ENCODE data around the gene CLIC6. TPM values are rescaled to one million over a fixed set of nuclear protein-coding genes. Genes with fewer than 3 reads are reported as not detected.

CLIC6 gene
- total and polyA plus RNA-seq, 2 of the 8 experiments (the other 6 are each of a cell fraction or from before 2014, with no cell fraction given): 0.42 to 1.3 TPM

DNA sequence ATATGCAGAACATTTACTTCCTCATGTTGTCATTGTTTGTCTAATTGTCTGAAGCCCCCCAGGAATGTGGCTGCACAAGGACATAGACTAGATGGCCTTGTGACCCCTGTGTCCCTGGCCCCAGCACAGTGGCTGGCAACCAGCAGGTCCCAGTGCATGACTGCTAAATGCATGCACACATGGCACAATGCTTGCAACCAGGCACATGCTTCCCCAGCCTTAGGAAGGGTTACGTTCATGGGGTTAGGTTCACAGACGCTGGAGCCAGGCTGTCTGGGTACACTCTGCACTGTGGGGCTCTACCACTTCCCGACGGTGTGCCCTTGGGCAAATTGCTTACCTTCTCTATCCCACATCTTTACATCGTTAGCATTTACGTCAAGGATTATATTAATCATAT, 21.2 kb upstream of the CLIC6 start:
- Histone ChIP-seq H3K79me2 (ENCODE audit: control insufficient read depth in 1 of 2, insufficient read depth in 2 of 2, low read length in 2 of 2) (no peaks in the 10 kb centered on the region), H2BK20ac (ENCODE audit: low read length) (no peak overlapping the region), H4K8ac (ENCODE audit: extremely low read depth, insufficient read depth, low read length) (no peak overlapping the region), H3K9me3 (ENCODE audit: insufficient read depth in 2 of 2, low read depth in 1 of 2, low read length in 1 of 2) (no peaks in the 10 kb centered on the region; a peak in 1 of 4 replicates), H3K27me3 (replicated peaks in 1 of 4; ENCODE audit: control insufficient read depth in 3 of 4, extremely low read depth in 1 of 4, insufficient read depth in 3 of 4, low read length in 3 of 4) (no peaks in the 10 kb centered on the region), H3K79me1 (ENCODE audit: low read depth, low read length) (no peaks in the 10 kb centered on the region), H3K4me2 (ENCODE audit: insufficient read depth in 1 of 2, low read depth in 2 of 2, low read length in 2 of 2) (no peak overlapping the region), H3K4me3 (ENCODE audit: extremely low read depth in 1 of 4, insufficient read depth in 2 of 4, low read depth in 3 of 4, low read length in 4 of 4) (no peak overlapping the region), H4K5ac (ENCODE audit: insufficient read length, low read depth, low read length) (no peak overlapping the region), H3K23me2 (ENCODE audit: low read depth, low read length) (no peaks in the 10 kb centered on the region), H3K36me3 (ENCODE audit: control insufficient read depth in 2 of 4, insufficient read depth in 4 of 4, low read length in 3 of 4) (no peaks in the 10 kb centered on the region), H3K14ac (ENCODE audit: insufficient read length) (no peak overlapping the region), H2BK5ac (ENCODE audit: low read depth, low read length) (no peak overlapping the region), H2AFZ (ENCODE audit: low read length) (no peak overlapping the region), H2AK5ac (ENCODE audit: low read depth, low read length) (no peak overlapping the region), H3K9ac (replicated peaks in 1 of 4; ENCODE audit: extremely low read depth in 1 of 4, low read depth in 3 of 4, low read length in 3 of 4) (no peak overlapping the region), H2BK12ac (ENCODE audit: low read depth, low read length) (no peak overlapping the region), H3K4ac (replicated peaks; ENCODE audit: insufficient read length, low read depth, low read length) (no peak overlapping the region), H3K56ac (replicated peaks; ENCODE audit: insufficient read length, low read depth, low read length) (no peak overlapping the region), H3K23ac (ENCODE audit: insufficient read length) (no peak overlapping the region), H3K27ac (ENCODE audit: low read depth, low read length) (no peak overlapping the region), H4K91ac (replicated peaks; ENCODE audit: insufficient read length, low read length) (no peak overlapping the region), H2BK120ac (replicated peaks; ENCODE audit: low read depth, low read length) (no peak overlapping the region), H4K20me1 (replicated peaks in 1 of 2; ENCODE audit: control insufficient read depth in 1 of 2, insufficient read depth in 2 of 2, low read length in 2 of 2) (no peaks in the 10 kb centered on the region), H2BK15ac (ENCODE audit: low read length) (no peak overlapping the region), H3K4me1 (replicated peaks in 1 of 4; ENCODE audit: control insufficient read depth in 3 of 4, insufficient read depth in 4 of 4, low read length in 3 of 4) (no peaks in the 10 kb centered on the region; a peak in 1 of 7 replicates), H3K18ac (ENCODE audit: extremely low read depth, low read length) (no peak overlapping the region)
- POLR2A ChIA-PET (ENCODE audit: partially characterized antibody): interaction anchor here (0.6 kb wide), 1 partner anchor 429 kb away, joined by 5 read pairs; no protein-coding TSS in a partner anchor
- 85% methylated on average over 6 of the region's 6 CpGs; no CpG with 5 or more reads in 1 of the 2 experiments for WGBS, 2 experiments (ENCODE audit: extremely low coverage in 1 of 2, insufficient coverage in 1 of 2, insufficient read length in 1 of 2, insufficient replicate concordance in 2 of 2, low coverage in 1 of 2, low lambda C conversion rate in 2 of 2, missing lambda C conversion rate in 1 of 2)
- DNase-seq (ENCODE audit: low read depth in 1 of 2, low spot score in 2 of 2): no peak
- CTCF ChIA-PET (ENCODE audit: partially characterized antibody): interaction anchor here (1.4 to 3.7 kb wide), 2 partner anchors 15 to 101 kb away, joined by 3 to 16 read pairs; no protein-coding TSS in a partner anchor
- FAIRE-seq: no peak
- TF ChIP-seq TAF1 (IDR thresholded peaks at IDR 0.05; ENCODE audit: low read depth, low read length): no peak
- no peak for TF ChIP-seq CHD1 (IDR thresholded peaks at IDR 0.05; ENCODE audit: low read depth, low read length)
